Endothelial cell of umbilical vein (primary cell): ENCODE measurements around the gene TRIM65. TPM values are rescaled to one million over a fixed set of nuclear protein-coding genes. Genes with fewer than 3 reads are reported as not detected.

Experiments used
- BruUV-seq: library from RNA; stranded (reverse); fragments of 400-500 nt; replicated peaks from 2 replicates; lab custom pipeline; 2021; lab: Mats Ljungman, UMichigan
- CTCF ChIA-PET: fragments of 300-600, 350-600 bp; sonication (Branson Sonifier 250); formaldehyde crosslinking; loops from one replicate; lab custom pipeline; 2021; ENCODE audit warnings: antibody characterized with exemption, inconsistent platforms; lab: Charles Lee
- POLR2A ChIA-PET: fragments of 300-600, 350-600 bp; sonication (Branson Sonifier 250); formaldehyde crosslinking; loops from one replicate; lab custom pipeline; 2021; ENCODE audit warnings: antibody characterized with exemption, inconsistent platforms; lab: Charles Lee
- DNase-seq: peaks from one replicate; pipeline ENCODE4 v3.0.0-alpha.2; 2011; ENCODE audit warnings: low read depth, low spot score
- FAIRE-seq: peaks from 2 replicates; lab custom pipeline; 2011; peaks lifted over from hg19 to GRCh38; lab: Jason Lieb, UNC
- H2AFZ ChIP-seq: 2 replicates; pipeline ENCODE4 v1.6.0; 2012; ENCODE audit warnings: low read depth, low read length, control low read depth, inconsistent platforms
- H3K27ac ChIP-seq: 2 replicates; pipeline ENCODE4 v1.5.1; 2011; ENCODE audit warnings: low read depth, mild to moderate bottlenecking, control low read depth, low read length, moderate library complexity; ENCODE audit not compliant: insufficient read depth
- H3K27me3 ChIP-seq, 2 experiments: 2 replicates each; pipeline versions ENCODE4 v1.6.0 to v1.6.1; 2011; ENCODE audit warnings: low read length in 2 of 2, mixed read lengths in 1 of 2; ENCODE audit not compliant: control insufficient read depth in 2 of 2, insufficient read depth in 2 of 2
- H3K36me3 ChIP-seq, 2 experiments: 2 replicates in 1 of 2; 3 replicates in 1 of 2; pipeline ENCODE4 v1.5.1; 2011; ENCODE audit warnings: low read length in 2 of 2, mild to moderate bottlenecking in 1 of 2, moderate library complexity in 1 of 2; ENCODE audit not compliant: control insufficient read depth in 2 of 2, insufficient read depth in 2 of 2; ENCODE audit errors: extremely low read depth in 1 of 2
- H3K4me1 ChIP-seq: 3 replicates; pipeline ENCODE4 v1.5.1; 2011; ENCODE audit warnings: mild to moderate bottlenecking, low read length; ENCODE audit not compliant: control insufficient read depth, insufficient read depth; ENCODE audit errors: extremely low read depth
- H3K4me2 ChIP-seq: 2 replicates; pipeline ENCODE4 v1.6.1; 2011; ENCODE audit warnings: low read length, control low read depth, mixed read lengths; ENCODE audit not compliant: insufficient read depth
- H3K4me3 ChIP-seq, 3 experiments: fragments of 200-600 bp in 1 of 3; sonication (generic), shearing (Covaris generic) in 1 of 3; replicated peaks in 1 of 3; 2 replicates each; pipeline ENCODE4 v1.5.1; 2011 to 2016; ENCODE audit warnings: control low read depth in 3 of 3, low read length in 3 of 3, mild to moderate bottlenecking in 2 of 3, inconsistent platforms in 1 of 3, low read depth in 1 of 3, moderate library complexity in 1 of 3; ENCODE audit not compliant: insufficient read depth in 1 of 3
- H3K79me2 ChIP-seq: 2 replicates; pipeline ENCODE4 v1.6.0; 2012; ENCODE audit warnings: low read length, inconsistent platforms; ENCODE audit not compliant: control insufficient read depth, insufficient read depth
- H3K9ac ChIP-seq: replicated peaks from 2 replicates; pipeline ENCODE3; 2011; ENCODE audit warnings: low read length, control low read depth; ENCODE audit not compliant: insufficient read depth; ENCODE audit errors: extremely low read depth
- H3K9me1 ChIP-seq: replicated peaks from 3 replicates; pipeline ENCODE4 v1.6.0; 2011; ENCODE audit warnings: mild to moderate bottlenecking, low read length; ENCODE audit not compliant: control insufficient read depth, insufficient read depth; ENCODE audit errors: extremely low read depth
- H3K9me3 ChIP-seq: replicated peaks from 2 replicates; pipeline ENCODE4 v1.5.1; 2012; ENCODE audit warnings: low read length, inconsistent platforms; ENCODE audit not compliant: control insufficient read depth, insufficient read depth
- H4K20me1 ChIP-seq: replicated peaks from 2 replicates; pipeline ENCODE3; 2011; ENCODE audit warnings: mild to moderate bottlenecking, low read length; ENCODE audit not compliant: control insufficient read depth, insufficient read depth; ENCODE audit errors: extremely low read depth
- CTCF ChIP-seq, 2 donors: IDR thresholded peaks; 1 replicate in 1 of 2; 2 replicates in 1 of 2; pipeline ENCODE4 v1.5.1; 2011; ENCODE audit warnings: low read length in 2 of 2, mild to moderate bottlenecking in 2 of 2, moderate library complexity in 2 of 2, control low read depth in 1 of 2, inconsistent platforms in 1 of 2, low read depth in 1 of 2; ENCODE audit not compliant: insufficient read depth in 1 of 2; ENCODE audit errors: extremely low read depth in 1 of 2
- EZH2 ChIP-seq: IDR thresholded peaks from 2 replicates; pipeline ENCODE4 v1.6.1; 2012; ENCODE audit warnings: borderline replicate concordance, low read depth, mild to moderate bottlenecking, moderate library complexity, low read length, inconsistent platforms; ENCODE audit not compliant: severe bottlenecking
- FOS ChIP-seq: IDR thresholded peaks from 2 replicates; pipeline ENCODE4 v1.6.1; 2011; ENCODE audit warnings: mild to moderate bottlenecking, low read length, moderate library complexity, borderline replicate concordance; ENCODE audit not compliant: insufficient read depth
- GATA2 ChIP-seq: IDR thresholded peaks from 2 replicates; pipeline ENCODE4 v1.7.0; 2011; ENCODE audit warnings: low read depth, mild to moderate bottlenecking, moderate library complexity, mixed read lengths, low read length; ENCODE audit not compliant: insufficient read length, insufficient read depth
- JUN ChIP-seq: IDR thresholded peaks from 2 replicates; pipeline ENCODE4 v1.6.1; 2011; ENCODE audit warnings: borderline replicate concordance, low read depth; ENCODE audit not compliant: insufficient read length, insufficient read depth
- MAX ChIP-seq: IDR thresholded peaks from 2 replicates; pipeline ENCODE4 v1.6.1; 2011; ENCODE audit not compliant: insufficient read depth, insufficient read length
- MYC ChIP-seq: IDR thresholded peaks from one replicate; pipeline ENCODE4 v1.6.1; 2011; ENCODE audit warnings: mild to moderate bottlenecking, low read depth, low read length
- POLR2A ChIP-seq: IDR thresholded peaks from 2 replicates; pipeline ENCODE4 v1.6.1; 2012; ENCODE audit warnings: low read depth, mild to moderate bottlenecking, control low read depth, low read length
- POLR2AphosphoS5 ChIP-seq: IDR thresholded peaks from 2 replicates; pipeline ENCODE4 v1.6.1; 2012; ENCODE audit warnings: low read depth, mild to moderate bottlenecking, control low read depth, low read length, moderate library complexity; ENCODE audit not compliant: insufficient read depth
- dilution Hi-C: fragments of 300-500 bp; cut with MboI; formaldehyde crosslinking; loops from one replicate; pipeline ENCODE4 v1.15.0; 2019; ENCODE audit warnings: low sequenced_read_pairs; ENCODE audit not compliant: extremely low pct_ligation_motif_present
- intact Hi-C: fragments of 100-400 bp; cut with micrococcal nuclease; formaldehyde crosslinking; loops from one replicate; pipeline ENCODE4 v1.10.0; 2022
- polyA plus RNA-seq, 4 experiments: library from polyadenylated mRNA; depleted of rRNA in 3 of 4; stranded (reverse) in 3 of 4; unstranded in 1 of 4; fragments of >200 nt; gene quantifications; 2 replicates each; pipeline versions ENCODE4 v1.2.1 to v1.2.3, GENCODE V29; 2011 to 2012; ENCODE audit warnings: missing spikeins in 1 of 4
- total RNA-seq: library from RNA; stranded (reverse); gene quantifications from 2 replicates; pipeline ENCODE4 v1.2.3, GENCODE V29; 2021

Gene TRIM65
- total and polyA plus RNA-seq, 2 donors (not counting 3 experiments of a cell fraction or from before 2014, with no cell fraction given) = 19.3 to 33.5 TPM

GRCh38 chr17:75940727-75941441 is 44.1 kb upstream of the TRIM65 start, which contains the start of gene FBF1:
TSS of gene FBF1 (minus strand) at chr17:75941042. CDS start at chr17:75938149, 2,893 bp downstream.
- ChIA-PET POLR2A (interaction anchor here (0.8 to 1.3 kb wide), 3 partner anchors 36 to 85 kb away, joined by 3 to 4 read pairs (median 3); partner anchors contain the start of genes ACOX1, MRPL38, TEN1 and WBP2), CTCF (interaction anchor here (0.8 to 1.1 kb wide), 6 partner anchors 14 to 157 kb away, joined by 3 to 10 read pairs (median 4); partner anchors contain the start of genes ACOX1, MRPL38 and TEN1)
- intact Hi-C loops (loop anchor here (1.0 to 2.0 kb wide), 5 partner anchors 30 to 358 kb away; partner anchors contain the start of genes ACOX1 and TEN1), dilution Hi-C loops (no loop called here)
- BruUV-seq = no TSS peak
- H3K27ac ChIP-seq = peak within 1 kb of the TSS; percentile 23
- peak within 1 kb of the TSS; percentile 40 to 82 (median 79) for H3K4me3 ChIP-seq
- H4K20me1 ChIP-seq = no peaks in the 10 kb centered on the region
- peak within 1 kb of the TSS; percentile 43 for H2AFZ ChIP-seq
- H3K9ac ChIP-seq = peak within 1 kb of the TSS; percentile 85
- no peaks in the 10 kb centered on the region for H3K79me2 ChIP-seq
- no peaks in the 10 kb centered on the region for H3K9me3 ChIP-seq
- peak; percentile 96 for DNase-seq
- H3K4me1 ChIP-seq = peaks cover 6% of the 10 kb centered on the region
- peak within 1 kb of the TSS; percentile 75 for H3K4me2 ChIP-seq
- H3K36me3 ChIP-seq = peaks cover under 1 to 3% of the 10 kb centered on the region in 2 experiments
- TF ChIP-seq FOS (no peak), MYC (no peak), JUN (no peak), POLR2A (peak; percentile 90), MAX (peak; percentile 93), EZH2 (no peak), POLR2AphosphoS5 (peak; percentile 95), CTCF (IDR thresholded peaks at IDR 0.05; ENCODE audit: extremely low read depth in 1 of 2, insufficient read depth in 1 of 2, low read depth in 1 of 2, low read length in 2 of 2) (peak in 1 of 2 donors; percentile 4), GATA2 (no peak)
- no peaks in the 10 kb centered on the region for H3K9me1 ChIP-seq
- no peaks in the 10 kb centered on the region for H3K27me3 ChIP-seq
- peak; percentile 95 for FAIRE-seq
